NCI-H524 treated with DMSO at 0.1 percent for 48 hours (cell line): ENCODE measurements around the gene PSMD1.
"Not testable (repeated sequence)": the region's sequence is repeated elsewhere in the genome, so short reads cannot be mapped to it uniquely, and the experiment has no call there.

ENCODE experiments used
- DNase-seq: peaks from one replicate; lab custom pipeline; 2025; lab: John Stamatoyannopoulos, UW

The PSMD1 gene

DNA sequence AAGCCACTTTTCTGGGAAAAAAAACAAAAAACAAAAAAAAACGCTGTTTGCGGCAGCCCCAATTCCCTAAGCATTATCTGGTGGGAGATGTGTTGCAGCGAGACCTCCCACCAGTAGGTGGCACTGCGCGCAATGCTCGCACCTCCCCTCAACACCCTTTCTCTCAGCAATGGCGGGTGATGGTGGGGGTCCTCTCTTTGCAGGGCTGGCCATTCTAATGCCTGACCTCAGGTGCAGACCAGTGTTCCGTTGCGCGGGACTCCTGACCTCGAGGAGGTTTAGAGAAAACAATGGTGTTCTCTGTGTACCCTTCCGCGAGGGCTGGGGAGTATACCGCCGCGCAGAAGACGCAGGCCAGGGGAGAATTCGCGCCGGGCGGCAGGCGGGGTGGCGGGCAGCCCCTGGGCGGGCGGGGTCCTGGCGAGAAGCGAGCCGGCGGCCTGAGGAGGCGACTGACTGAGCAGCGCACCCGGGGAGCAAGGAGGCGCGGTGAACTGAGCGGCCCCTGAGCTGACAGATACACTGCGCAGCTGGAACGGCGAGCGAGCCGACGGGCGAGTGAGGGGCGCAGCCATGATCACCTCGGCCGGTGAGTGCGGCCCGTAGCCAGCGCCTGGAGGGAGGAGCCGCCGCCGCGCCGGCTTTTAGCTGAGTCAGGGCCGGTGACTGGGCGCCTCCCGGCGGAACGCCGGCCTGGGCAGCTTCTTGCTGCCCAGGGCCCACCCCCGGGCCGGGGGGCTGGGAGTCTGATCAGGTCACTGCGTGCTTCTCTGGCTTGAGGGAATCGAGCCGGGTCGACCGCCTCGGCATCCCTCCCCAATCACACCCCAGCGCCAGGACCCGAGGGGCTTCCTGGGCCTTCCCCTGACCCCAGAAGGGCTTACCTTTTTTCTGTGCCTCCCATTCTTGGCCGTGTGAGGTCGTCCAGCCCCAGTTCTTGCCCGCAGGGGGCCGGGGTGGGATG, at the start of gene PSMD1:
PSMD1 (plus strand) TSS at position 415 of the 964 bp plus-strand sequence; CDS start at position 574, 159 bp downstream.
- DNase-seq: peak; percentile 20

- no peak for DNase-seq
Measured at GRCh38 chr2:231007286-231008098, 49.2 kb upstream of the PSMD1 start.

DNA sequence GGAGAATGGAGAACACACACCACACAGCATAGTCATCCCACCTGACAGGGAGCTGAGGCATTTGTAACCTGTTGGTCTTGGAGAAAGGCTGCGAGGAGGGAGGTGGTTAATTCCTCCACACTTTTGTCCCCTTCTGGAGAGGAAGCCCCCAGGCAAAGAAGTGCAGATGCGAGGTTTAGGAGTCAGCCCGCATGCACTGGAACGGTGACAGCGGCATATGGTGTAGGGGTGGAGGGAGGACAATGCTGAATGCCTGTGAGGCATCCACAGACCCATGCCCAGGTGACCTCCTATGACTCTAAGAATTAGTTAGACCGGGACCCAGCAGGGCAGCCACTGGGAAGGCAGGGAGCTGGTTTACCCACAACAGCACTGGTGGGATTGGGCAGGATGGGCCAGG, 48.5 kb upstream of the PSMD1 start:
- no peak for DNase-seq

DNA sequence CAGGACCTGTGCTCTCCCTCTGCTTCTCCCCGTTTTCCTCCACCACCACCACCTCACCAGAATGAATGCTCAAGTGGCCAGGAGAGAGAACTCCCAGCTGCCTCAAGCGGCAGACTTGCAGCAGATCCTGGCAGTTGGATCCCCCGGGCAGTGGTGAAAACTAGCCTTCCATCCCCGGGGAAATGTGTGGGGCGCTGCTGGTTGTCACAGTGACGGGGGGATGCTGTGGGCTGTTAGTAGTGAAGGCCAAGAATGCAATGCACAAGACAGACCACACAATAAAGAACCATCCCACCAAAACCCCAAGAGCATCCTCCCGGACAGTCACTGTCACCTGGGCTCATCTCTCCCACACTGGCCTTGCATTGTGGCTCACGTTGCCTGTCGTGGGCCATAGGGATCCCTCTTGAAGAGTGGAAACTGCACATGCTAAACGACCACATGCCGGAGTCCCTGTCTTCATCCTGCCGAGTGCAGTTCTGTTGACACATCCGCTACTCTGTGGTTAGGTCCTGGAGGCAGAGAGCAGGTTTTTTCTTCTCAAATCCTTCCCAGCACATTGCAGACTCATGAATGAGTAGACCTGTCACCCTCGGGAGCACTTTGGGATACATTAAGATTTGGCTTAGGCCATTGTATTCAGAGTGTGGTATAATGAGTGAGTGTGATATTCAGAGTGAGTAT, 47.3 kb upstream of the PSMD1 start:
- no peak for DNase-seq

DNA sequence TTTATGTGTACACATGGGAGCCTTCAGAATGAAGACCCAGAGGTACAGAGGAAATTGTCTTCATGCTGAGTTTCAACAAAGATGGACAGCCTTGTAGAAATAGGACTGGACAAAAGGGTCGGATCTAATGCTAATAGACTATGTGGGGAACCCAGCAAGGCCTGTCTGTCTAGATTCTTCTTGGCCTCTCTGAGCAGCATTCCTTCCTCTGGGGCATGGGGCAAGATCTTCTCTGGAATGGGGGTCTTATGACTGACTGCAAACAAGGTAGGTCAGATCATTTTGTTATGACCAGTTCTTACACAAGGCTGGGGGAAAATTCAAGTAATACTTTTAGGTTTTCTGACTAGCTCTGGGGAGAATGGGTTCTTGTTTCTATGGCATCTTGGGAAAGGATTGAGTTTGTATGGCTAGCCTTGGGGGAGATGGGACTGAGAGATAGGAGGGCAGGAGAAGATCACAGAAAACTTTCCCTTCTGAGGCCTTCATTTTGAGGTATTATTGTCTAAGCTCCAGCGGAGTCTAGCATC, 46.4 kb upstream of the PSMD1 start:
- DNase-seq: no peak

DNA sequence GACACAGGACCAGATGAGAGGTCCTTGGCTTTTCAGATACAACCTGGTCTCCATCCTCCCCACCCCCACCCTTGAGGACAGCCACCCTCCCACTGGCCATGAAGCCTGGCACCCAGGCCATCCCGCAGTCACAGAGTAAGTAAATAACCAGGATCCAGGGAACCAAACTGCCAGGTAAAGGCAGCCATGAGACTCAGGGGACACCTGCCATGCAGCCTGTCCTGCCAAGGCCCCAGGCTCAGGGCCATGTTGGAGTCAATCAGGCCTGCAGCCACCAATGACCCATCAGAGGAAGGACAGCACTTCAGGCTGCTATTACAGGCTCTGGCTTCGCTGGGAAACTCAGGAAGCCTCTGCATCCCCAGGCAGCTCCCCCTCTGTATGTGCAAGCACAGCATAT, 45.1 kb upstream of the PSMD1 start:
- no peak for DNase-seq

GRCh38 chr2:231012463-231012862, 44.2 kb upstream of the PSMD1 start:
- no peak for DNase-seq

DNA sequence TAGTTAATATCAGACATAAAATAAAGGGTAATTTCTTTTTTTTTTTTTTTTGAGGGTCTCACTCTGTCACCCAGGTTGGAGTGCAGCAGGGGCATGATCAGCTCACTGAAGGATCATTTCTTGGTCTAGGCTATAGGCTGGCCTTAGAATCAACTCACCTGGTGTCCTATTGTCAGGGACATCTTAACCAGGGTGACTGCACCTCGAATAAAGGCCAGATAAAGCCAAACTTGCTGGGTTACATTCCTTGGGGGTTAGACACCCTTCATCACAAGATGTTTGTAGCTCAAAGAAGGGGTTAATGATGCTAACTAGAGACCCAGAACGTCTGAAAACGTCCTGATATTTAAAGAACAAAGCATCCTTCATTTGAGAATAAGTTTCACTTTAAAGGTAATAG, 42.8 kb upstream of the PSMD1 start:
- DNase-seq: no peak

DNA sequence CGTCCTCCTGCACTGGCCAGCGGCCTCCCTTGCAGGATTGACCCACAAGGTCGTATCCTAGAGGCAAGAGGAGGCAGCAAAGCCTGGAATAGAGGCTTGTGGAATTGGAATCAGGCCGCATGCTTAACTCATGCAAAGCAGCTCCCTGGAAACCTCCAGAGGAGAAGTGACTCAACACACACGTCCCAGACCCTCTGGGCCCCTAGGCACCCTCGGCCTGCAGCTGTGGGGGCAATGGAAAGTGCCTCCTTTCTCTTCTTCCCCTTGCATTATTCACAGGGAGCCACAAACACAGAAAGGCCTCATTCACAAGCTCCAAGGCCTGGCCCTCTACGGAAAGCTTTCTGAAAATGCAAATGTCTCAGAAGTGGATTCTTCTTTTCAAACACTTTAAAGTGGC, 41.2 kb upstream of the PSMD1 start:
- no peak for DNase-seq

GRCh38 chr2:231015926-231016325, 40.7 kb upstream of the PSMD1 start:
- DNase-seq: no peak

GRCh38 chr2:231016566-231017230, 40.0 kb upstream of the PSMD1 start:
- DNase-seq: no peak

GRCh38 chr2:231017231-231017598, 39.5 kb upstream of the PSMD1 start:
- DNase-seq: no peak

DNA sequence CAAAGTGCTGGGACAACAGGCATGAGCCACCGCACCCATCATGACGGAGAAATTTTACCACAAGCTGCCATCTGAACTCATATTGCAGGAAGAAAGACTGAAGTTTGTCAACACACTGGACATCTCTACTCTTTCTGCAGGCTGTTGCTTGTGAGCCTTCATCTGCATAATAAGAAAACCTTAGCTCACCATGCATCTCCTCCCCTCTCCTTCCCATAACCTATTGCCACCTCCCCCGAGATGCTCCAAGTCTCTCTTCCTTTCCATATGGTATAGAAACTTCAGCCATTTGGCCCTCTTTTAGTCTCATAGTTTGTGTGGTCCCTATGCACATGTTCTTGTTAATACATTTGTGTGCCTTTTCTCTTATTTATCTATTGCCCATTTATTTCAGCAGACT, 38.5 kb upstream of the PSMD1 start:
- DNase-seq: no peak

- not testable (repeated sequence) for DNase-seq
Measured at GRCh38 chr2:231025059-231025458, 31.6 kb upstream of the PSMD1 start.

DNA sequence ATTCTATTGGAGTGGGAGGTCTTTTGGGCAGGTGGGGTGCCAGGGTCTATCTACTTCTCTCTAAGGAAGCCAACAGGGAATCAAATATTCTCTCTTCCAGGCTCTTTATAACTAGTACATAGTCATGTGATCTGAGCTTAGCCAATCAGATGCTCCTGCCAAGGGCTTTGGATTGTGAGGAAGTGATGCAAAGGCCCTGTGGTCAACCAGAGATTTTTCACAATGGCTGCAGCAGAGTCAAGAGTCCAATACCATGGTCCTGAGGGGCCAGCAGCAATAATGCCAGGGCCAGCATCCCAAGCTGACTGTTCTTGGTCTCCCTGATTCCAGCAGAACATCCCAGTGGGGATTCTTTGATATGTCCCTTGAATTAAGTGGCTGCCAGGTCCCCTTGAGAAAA, 27.8 kb upstream of the PSMD1 start:
- DNase-seq: no peak

- DNase-seq: no peak
Measured at GRCh38 chr2:231029563-231029962, 27.1 kb upstream of the PSMD1 start.

DNA sequence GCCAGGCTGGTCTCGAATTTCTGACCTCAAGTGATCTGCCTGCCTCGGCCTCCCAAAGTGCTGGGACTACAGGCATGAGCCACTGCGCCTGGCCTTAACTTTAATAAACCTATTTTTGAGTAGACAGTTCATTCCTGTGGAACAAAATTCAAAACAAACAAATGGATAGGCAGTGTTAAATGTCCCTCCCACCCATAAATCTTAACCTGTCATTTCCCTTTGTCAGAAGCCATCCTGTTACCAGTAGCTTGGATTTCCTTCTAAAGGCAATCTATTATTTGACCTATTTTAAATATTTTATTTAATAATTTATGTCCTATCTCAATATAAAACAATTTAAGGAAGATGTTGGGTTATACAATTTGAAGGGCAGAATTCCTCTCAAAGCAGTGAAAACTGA, 25.9 kb upstream of the PSMD1 start:
- no peak for DNase-seq

GRCh38 chr2:231032575-231033140, 24.0 kb upstream of the PSMD1 start:
- no peak for DNase-seq

GRCh38 chr2:231033147-231034132, 23.2 kb upstream of the PSMD1 start:
- no peak for DNase-seq

DNA sequence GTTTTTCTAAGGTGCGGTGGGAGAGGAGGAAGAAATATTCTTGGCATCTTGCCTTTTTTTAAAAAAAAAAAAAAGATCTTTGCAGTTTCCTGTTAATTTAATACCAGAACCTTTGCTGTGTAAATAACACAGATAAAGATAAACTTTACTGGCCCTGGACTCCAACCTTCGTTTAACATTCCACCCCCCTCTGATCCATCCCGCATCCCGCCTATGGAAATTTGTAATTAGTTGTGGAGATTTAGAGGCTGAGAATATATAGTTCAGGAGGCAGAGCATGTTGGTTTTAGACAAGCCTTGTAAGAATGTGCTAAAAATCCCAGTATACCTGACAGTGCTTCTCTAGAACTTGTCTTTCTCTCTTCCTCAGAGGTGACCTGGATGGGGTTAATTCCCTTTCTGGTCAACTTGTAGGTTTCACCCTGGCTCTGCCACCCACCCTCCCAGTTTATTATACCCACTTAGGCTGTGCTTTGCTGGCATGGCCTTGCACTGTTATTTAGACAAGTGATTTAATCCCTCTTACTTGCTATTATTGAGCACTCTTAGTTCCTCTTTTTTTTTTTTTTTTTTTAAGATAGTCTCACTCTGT, 22.3 kb upstream of the PSMD1 start:
- DNase-seq: no peak
